Measurements from ENCODE around the gene SNAP47.

Gene SNAP47

DNA sequence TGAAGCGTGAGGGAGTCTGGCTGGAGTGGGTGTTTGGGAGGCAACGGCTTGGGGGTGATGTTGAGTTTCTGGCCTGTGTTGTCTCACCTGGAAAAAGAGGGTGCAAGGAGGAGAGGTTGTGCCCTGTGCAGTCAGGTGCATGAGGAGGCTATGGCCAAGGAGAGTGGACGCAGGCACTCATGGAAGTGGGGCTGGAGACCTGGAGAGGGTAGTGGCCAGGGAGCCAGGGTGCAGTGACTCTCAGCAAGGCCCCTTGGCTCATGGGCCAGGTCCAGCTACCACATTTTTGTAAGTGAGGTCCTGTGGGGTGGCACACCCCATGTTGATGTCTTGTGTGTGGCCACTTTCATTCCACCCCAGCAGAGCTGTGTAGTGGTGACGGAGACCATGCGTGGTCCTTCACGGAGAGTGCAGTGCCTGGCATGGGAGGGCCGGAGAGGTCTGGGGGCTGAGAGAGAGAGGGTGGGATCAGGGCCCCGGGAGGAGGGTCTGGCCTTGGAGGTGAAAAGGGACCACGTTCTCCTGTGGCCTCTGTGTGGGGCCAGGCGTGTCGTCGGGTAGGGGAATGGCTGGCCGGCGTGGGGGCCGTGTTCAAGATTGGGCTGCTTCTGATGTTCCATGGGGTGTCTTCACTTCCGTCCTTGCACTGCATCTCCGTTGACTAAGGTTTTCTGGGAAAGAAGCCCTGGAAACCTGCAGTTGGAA lies 6.1 kb downstream of the SNAP47 start:
- TF ChIP-seq CTCF (IDR thresholded peaks at IDR 0.05; ENCODE audit: low read depth, low read length), result no peak

DNA sequence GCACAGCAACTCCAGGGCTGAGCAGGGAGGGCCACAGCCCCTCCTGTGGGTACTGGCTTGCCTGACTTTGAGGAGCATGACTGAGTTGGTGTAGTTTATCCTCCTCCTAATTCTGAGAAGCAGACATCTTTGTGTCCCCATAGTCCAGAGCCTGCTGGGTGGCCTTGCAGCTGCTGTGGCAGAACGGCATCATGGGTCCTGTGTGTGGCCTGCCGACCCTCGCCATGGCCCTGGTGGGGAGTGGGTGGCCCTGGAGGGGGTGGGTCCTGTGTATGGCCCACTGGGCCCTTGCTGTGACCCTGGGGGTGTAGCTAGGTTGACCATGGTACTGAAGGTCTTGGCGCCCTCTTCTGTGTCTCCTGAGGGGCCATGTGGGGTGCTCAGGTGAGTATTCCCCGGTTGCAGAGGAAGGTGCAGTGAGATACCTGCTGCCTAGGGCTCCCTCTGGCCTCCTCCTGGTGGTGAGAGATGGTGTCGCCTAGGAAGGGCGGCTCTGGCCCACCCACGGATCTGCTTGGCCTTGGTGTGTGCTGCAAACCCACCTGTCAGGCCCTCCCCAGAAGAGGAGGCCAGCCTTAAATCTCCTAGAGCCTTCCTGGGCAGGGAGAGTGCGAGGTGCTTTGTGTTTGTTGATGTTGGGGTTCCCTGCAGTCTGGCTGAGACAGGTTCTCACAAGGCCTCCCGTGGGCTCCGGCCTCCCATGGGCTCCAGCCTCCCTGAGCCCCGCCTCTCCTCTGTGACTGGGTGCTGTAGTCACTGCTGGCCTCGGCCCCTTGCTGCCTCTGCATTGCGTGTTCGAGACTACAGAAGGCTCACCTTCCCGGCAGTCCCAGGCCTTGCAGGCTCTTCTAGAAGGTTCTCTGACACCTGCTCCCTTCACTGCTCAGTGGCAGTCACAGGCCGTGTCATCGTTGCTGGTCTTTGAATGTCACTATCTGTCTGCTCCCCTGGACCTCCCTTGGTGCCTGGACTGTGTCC lies 7.8 kb downstream of the SNAP47 start:
- no peaks in the 10 kb centered on the region for H3K27me3 ChIP-seq
- no peak for DNase-seq
- no peak overlapping the region for H3K4me3 ChIP-seq (ENCODE audit: low read depth, low read length)
- H3K9me3 ChIP-seq, result no peaks in the 10 kb centered on the region
- H3K4me1 ChIP-seq, result no peaks in the 10 kb centered on the region
- peaks cover 3% of the 10 kb centered on the region for H3K36me3 ChIP-seq
- TF ChIP-seq CTCF (IDR thresholded peaks at IDR 0.05; ENCODE audit: low read depth, low read length), result no peak

More for the DNA sequence above, 6.1 kb downstream of the SNAP47 start:
- Histone ChIP-seq H3K27me3 (no peaks in the 10 kb centered on the region), H3K36me3 (no peaks in the 10 kb centered on the region; the same call in 1 of the 2 replicates), H3K9me3 (no peaks in the 10 kb centered on the region), H3K4me3 (ENCODE audit: low read depth, low read length) (no peak overlapping the region), H3K4me1 (no peaks in the 10 kb centered on the region)
- no peak for DNase-seq

DNA sequence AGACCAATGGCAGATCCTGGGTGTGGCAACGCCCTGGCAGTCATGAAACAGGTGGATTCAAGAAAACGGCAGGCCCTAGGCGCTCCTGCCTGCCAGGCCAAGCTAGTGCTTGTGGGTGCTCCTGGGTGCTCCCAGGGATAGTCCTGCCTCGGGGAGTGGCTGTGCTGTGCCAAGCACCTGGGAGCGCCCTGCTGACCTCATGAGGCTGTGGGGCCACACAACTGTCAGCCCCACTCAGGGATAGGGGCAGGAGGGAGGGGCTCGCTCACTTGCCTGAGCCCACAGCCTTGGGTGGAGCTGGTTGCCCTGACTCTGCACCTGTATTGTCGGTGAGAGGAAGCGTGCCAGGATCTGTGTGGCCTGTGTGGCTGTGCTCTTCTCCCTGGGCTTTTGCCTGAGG lies 9.4 kb downstream of the SNAP47 start:
- no peak for TF ChIP-seq CTCF (IDR thresholded peaks at IDR 0.05; ENCODE audit: low read depth, low read length)
- no peak for DNase-seq
- Histone ChIP-seq H3K36me3 (peaks cover 6% of the 10 kb centered on the region), H3K9me3 (no peaks in the 10 kb centered on the region), H3K4me1 (no peaks in the 10 kb centered on the region), H3K4me3 (ENCODE audit: low read depth, low read length) (no peak overlapping the region), H3K27me3 (no peaks in the 10 kb centered on the region)

- TF ChIP-seq CTCF (IDR thresholded peaks at IDR 0.05; ENCODE audit: low read depth, low read length), result no peak
These were observed 10.5 kb downstream of the SNAP47 start for GRCh38 chr1:227745568-227746265.

DNA sequence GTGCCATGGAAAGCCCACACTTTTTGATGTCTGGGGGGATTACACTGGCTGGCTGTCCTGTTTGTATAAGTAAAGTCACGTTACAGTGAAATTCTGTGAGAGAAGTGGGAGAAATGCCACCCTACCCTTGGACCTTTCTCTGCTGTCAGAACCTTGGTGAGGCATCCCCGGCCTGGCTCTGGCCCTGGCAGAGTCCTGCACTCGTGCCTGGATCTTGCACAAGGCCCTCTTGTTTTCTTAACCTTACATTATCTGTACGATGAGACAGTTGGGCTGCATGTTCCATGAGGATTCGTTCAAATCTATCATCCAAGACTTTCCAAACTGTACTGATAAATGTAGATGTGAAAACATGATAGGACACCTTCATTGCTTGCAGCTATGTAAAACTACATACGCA lies 11.4 kb downstream of the SNAP47 start:
- Histone ChIP-seq H3K27me3 (no peaks in the 10 kb centered on the region), H3K4me1 (no peaks in the 10 kb centered on the region), H3K9me3 (no peaks in the 10 kb centered on the region), H3K4me3 (ENCODE audit: low read depth, low read length) (no peak overlapping the region), H3K36me3 (peaks cover 6% of the 10 kb centered on the region)
- TF ChIP-seq CTCF (IDR thresholded peaks at IDR 0.05; ENCODE audit: low read depth, low read length), result no peak
- DNase-seq, result no peak

More at GRCh38 chr1:227745568-227746265, 10.5 kb downstream of the SNAP47 start:
- Histone ChIP-seq H3K4me1 (no peaks in the 10 kb centered on the region), H3K36me3 (peaks cover 6% of the 10 kb centered on the region), H3K4me3 (ENCODE audit: low read depth, low read length) (no peak overlapping the region), H3K27me3 (no peaks in the 10 kb centered on the region), H3K9me3 (no peaks in the 10 kb centered on the region)
- DNase-seq, result no peak
